MM.1S (cell line): ENCODE data around the gene GBGT1.

Source experiments
- CTCF ChIP-seq: fragments of 300-600 bp; sonication (generic); IDR thresholded peaks from 2 replicates; pipeline ENCODE4 v1.5.1; 2016; ENCODE audit warnings: antibody characterized with exemption, low read length, mixed read lengths
- EZH2 ChIP-seq: fragments of 300-600 bp; sonication (generic); optimal IDR thresholded peaks from 2 replicates; pipeline ENCODE3; 2017; ENCODE audit warnings: low read depth, mild to moderate bottlenecking, antibody characterized with exemption, low read length, mixed read lengths

- TF ChIP-seq CTCF (no peak), EZH2 (no peak)
These were observed 59.7 kb downstream of the GBGT1 start for GRCh38 chr9:133103987-133104505.
